ENCODE data around the gene MCM9.
"Not testable (repeated sequence)": the region's sequence is repeated elsewhere in the genome, so short reads cannot be mapped to it uniquely, and the experiment has no call there.

Gene MCM9

DNA sequence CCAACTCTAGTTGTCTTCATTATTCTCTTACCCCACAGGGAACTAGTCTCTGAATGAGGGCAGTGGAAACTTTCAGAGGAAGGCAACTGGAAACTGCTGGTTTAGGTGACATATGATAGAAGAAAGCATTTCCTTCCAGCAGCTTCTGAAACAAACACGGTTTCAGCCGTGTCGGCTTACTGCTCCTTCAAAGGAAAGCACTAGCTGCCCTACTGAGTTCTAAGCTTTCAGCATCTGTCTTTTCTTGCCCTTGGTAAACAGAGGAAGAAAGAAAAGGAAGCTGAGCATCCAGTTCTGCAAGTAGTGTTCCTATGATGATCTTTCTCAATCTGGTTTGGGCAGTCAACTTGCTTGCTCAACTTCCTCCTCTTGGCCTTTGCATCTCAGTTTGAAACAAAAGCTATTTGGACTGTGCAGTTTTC, 166.0 kb downstream of the MCM9 start:
- DNase-seq (ENCODE audit: low spot score): peak; percentile 22

DNA sequence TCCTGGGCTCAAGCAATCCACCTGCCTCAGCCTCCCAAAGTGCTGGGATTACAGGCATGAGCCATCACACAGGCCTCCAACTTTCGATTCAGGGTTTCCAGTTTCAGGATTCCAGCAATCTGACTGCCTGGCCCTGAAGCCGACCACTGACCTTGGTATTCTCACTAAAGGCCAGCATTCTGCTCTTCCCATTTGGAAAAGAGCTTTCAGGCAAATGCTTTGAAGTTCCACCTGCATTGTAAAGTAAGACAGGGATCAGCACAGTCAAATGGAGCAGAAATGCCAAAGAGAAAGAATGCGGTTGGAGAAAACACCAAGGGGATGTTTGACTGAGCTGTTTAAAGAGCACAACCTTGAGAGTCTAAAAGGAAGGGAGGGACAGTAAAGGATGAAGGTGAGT, 166.5 kb downstream of the MCM9 start:
- no peak for DNase-seq (ENCODE audit: low spot score)

DNA sequence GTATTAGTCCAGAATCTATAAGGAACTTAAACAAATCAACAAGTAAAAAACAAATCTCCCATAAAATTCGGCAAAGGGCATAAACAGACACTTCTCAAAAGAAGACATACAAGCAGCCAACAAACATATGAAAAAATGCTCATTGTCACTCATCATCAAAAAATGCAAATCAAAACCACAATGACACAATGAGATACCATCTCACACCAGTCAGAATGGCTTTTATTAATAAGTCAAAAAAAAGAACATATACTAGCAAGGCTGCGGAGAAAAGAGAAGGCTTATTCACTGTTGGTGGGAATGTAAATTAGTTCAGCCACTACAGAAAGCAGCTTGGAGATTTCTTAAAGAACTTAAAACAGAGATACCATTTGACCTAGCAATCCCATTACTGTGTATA, 169.6 kb downstream of the MCM9 start:
- DNase-seq (ENCODE audit: low spot score): not testable (repeated sequence)

- DNase-seq (ENCODE audit: low spot score): no peak
These were observed 170.2 kb downstream of the MCM9 start for GRCh38 chr6:118764766-118765165.

All from CD4-positive, alpha-beta T cell treated with Interleukin-6 at 100 ng/mL for 8 hours (primary cell).